Activated CD8-positive, alpha-beta memory T cell treated with anti-CD3 and anti-CD28 coated beads, Interleukin-2, amount 50 U/mL, for 1 hour (primary cell): ENCODE results near the gene IP6K1.
"Not testable (repeated sequence)": the region's sequence is repeated elsewhere in the genome, so short reads cannot be mapped to it uniquely, and the experiment has no call there.

Source experiments
- DNase-seq: peaks from one replicate; pipeline ENCODE4 v3.0.0-alpha.2; 2020; ENCODE audit errors: extremely low read depth

The IP6K1 gene

DNA sequence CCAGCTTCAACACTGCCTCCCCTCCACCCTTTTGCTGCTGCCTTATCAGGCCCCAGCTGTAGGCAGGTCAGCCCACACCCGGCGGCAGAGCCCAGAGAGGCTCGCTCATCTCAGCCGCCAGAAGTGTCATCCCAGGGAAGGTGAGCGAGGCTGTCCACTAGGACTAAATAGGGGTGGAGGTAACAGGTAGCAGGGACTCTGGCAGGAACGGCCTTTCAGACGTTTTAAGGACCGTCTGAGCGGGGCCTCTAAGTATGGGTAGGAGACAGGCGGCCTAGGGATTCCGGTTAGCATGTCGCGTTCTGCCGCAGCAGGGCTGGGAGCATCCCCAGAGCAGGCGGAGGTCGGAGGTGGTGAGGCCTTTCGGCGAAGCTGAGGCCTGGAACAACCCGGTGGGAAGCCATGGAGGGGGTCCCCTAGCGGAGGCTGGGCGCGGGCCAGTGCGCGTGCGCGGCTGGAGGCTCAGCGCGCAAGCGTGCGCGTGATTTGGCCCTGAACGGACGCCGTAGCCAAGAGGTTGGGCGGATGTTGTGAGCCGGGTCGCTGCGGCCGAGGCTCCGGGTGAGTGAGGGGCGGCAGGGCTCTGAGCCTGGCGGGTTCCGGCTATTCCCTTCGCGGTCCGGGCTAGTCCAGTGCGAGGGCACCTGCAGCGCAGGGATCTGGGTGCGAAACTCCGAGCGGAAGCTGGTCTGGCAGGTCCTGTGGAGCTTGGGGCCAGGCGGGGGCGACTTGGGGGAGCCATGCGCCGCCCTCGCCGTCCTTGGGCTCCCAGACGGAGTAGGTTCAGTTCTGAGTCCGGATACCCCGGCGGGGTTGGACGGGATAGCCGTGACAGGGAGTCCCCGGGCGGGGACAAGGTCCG is 97.1 kb downstream of the IP6K1 start, which contains the start of the genes MST1 and RNF123:
Gene MST1 (minus strand): TSS at position 429 of the 862 bp plus-strand sequence. CDS start 783 bp downstream, outside the sequence.
Gene RNF123 (plus strand): TSS at position 512 of the 862 bp plus-strand sequence. CDS start 1,609 bp downstream, outside the sequence.
- peak; percentile 71 for DNase-seq

- DNase-seq = not testable (repeated sequence)
Measured at GRCh38 chr3:49688338-49689045, 97.8 kb downstream of the IP6K1 start.

- DNase-seq = not testable (repeated sequence)
Measured at GRCh38 chr3:49687424-49687795, 98.9 kb downstream of the IP6K1 start.

- DNase-seq = not testable (repeated sequence)
Measured at GRCh38 chr3:49686769-49687423, 99.4 kb downstream of the IP6K1 start.

GRCh38 chr3:49686346-49686745 is 100.0 kb downstream of the IP6K1 start:
- DNase-seq = not testable (repeated sequence)

DNA sequence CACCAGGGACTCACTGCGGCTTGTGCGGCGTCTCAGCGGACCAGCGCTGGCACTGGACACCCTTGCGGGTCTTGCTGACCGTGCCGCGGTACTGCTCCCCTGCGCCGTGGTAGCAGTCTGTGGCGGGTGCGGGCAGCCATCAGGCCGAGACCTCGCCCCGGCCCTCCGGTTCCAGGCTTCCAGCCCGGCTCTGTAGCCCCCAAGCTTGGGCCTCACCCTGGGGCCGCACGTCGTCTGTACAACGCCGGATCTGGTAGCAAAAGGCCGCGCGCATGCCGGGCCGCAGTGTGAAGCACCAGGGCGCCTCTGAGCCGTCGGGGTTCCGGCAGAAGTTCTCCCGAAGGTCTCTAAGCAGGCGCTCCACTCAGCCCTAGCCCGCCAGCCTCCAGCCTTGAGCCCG is 100.5 kb downstream of the IP6K1 start:
- not testable (repeated sequence) for DNase-seq

DNA sequence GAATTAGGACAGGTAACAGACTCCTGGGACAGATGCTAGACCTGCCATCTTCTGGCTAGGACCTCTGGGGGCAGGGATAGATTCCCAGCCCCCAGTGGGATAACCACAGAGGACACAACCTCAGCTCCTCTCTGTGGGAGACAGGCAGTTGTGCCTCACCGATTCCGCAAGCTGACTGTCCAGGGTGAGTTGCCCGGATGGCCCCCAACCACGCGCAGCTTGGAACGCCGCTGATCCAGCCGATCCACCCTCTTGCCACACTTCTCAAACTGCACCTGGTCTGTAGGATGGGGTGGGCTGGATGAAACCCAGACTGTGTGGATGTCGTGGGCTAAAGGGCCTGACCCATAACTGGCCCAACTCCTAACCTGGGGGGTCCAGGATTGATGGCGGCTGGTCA is 101.2 kb downstream of the IP6K1 start:
- not testable (repeated sequence) for DNase-seq

- DNase-seq = not testable (repeated sequence)
Measured at GRCh38 chr3:49684453-49684852, 101.9 kb downstream of the IP6K1 start.

- DNase-seq = no peak
Measured at GRCh38 chr3:49683162-49683561, 103.2 kb downstream of the IP6K1 start.

DNA sequence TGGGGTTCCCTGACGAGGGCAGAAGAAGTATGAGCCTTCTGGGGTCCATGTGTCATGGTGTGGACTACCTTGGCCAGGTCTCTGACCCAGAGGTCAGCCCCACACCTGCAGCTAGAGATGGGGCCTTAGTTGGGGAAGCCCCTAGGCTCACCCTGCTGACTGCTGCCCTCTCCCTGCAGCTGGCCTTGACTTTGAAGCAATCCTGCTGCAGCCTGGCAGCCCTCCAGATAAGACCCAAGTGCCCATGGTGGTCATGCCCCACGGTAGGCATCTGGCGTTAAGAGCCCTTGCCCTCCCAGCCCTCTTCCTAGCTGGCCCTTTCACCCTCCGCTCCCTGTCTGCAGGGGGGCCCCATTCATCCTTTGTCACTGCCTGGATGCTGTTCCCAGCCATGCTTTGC is 104.8 kb downstream of the IP6K1 start:
- DNase-seq = no peak

- DNase-seq = no peak
Measured at GRCh38 chr3:49681232-49681522, 105.2 kb downstream of the IP6K1 start.

DNA sequence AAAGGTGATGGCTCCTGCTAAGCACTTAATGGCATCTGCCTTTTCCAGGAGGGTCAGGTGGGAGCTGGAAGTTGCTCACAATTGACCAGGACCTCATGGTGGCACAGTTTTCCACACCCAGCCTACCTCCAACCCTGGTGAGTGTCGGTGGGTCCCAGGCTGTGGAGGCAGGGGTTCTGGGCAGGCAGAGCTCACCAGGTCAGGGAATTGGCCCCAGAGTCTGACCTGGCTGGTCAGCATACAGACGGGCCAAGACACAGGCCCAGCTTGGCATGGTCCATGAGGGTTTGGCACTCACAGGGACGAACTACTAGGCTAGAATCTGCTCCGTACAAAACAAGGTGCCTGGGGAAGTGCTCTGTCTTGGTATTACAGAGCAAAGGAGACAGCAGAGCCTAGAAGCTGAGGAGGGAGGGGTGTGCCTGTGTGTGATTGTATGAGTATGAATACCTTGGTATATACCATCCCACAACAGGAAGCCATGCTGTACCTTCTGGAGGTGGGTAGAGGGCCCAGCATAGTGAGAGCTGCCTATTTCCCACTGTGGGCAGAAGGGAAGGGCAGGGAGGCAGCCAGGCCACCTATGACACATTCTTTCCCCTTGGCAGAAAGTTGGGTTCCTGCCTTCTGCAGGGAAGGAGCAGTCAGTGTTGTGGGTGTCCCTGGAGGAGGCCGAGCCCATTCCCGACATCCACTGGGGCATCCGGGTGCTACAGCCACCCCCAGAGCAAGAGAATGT is 105.7 kb downstream of the IP6K1 start:
- DNase-seq = no peak

DNA sequence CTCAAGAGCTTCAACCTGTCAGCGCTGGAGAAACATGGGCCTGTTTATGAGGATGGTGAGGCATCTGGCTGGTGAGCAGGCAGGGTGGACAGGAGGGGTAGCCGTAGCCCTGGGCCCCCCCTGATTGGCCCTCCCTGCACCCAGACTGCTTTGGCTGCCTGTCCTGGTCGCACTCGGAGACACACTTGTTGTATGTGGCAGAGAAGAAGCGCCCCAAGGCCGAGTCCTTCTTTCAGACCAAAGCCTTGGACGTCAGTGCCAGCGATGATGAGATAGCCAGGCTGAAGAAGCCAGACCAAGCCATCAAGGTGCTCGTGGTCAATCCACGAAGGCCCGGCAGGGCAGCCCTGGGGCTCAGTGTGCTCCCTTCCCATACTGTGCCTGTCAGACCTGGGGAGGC is 110.4 kb downstream of the IP6K1 start:
- no peak for DNase-seq

DNA sequence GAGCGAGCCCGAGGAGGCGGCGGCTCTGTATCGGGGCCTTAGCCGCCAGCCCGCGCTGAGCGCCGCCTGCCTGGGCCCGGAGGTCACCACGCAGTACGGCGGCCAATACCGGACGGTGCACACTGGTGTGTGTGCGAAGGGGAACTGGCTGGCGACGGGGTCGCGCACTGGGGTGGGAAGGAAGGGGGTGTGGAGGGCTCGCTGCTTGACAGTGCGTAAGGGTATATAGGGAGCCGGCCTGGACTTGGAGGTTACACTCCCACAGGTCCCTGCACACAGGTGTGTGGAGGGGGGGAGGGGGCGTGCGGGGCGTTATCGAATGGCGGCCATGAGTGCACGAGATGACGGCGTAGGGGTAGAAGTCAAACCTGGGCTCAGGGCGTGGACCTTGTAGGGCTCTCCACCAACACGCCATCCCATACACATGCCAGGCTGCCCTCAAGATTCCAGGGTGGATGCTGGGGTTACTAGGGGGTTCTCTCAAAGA is 111.8 kb downstream of the IP6K1 start:
- DNase-seq = no peak
